ENCODE results near the gene TBXAS1. TPM values are rescaled to one million over a fixed set of nuclear protein-coding genes. Genes with fewer than 3 reads are reported as not detected.
"Not testable (repeated sequence)": the region's sequence is repeated elsewhere in the genome, so short reads cannot be mapped to it uniquely, and the experiment has no call there.

Gene TBXAS1
- total RNA-seq, 1 donor from 2014 or later, result 20.0 TPM

DNA sequence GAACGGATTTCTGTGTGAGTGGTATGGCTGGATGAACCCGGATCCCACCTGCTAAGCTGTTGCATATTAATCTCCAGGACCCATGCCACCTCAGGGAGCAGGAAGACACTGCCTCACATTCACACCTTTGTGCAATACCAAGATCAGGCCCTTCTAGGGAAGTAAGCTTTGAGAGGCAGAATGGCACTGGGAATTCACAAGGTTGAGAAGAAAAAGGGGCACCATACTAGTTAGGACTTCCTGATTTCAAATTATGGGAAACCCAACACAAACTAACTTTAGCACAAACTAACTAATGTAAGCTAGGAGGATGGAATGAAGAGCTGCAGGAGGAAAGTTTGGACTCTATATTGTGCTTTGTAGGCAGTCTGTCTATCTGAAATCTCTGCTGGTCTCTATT is 71.3 kb downstream of the TBXAS1 start:
- TF ChIP-seq, protein P1, sequence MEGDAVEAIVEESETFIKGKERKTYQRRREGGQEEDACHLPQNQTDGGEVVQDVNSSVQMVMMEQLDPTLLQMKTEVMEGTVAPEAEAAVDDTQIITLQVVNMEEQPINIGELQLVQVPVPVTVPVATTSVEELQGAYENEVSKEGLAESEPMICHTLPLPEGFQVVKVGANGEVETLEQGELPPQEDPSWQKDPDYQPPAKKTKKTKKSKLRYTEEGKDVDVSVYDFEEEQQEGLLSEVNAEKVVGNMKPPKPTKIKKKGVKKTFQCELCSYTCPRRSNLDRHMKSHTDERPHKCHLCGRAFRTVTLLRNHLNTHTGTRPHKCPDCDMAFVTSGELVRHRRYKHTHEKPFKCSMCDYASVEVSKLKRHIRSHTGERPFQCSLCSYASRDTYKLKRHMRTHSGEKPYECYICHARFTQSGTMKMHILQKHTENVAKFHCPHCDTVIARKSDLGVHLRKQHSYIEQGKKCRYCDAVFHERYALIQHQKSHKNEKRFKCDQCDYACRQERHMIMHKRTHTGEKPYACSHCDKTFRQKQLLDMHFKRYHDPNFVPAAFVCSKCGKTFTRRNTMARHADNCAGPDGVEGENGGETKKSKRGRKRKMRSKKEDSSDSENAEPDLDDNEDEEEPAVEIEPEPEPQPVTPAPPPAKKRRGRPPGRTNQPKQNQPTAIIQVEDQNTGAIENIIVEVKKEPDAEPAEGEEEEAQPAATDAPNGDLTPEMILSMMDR (conservative IDR thresholded peaks at IDR 0.05; ENCODE audit: low read depth, low read length), result no peak
- no peak for DNase-seq (ENCODE audit: low read depth)
- no peak overlapping the region for H3K4me3 ChIP-seq (ENCODE audit: low read depth, low read length)

DNA sequence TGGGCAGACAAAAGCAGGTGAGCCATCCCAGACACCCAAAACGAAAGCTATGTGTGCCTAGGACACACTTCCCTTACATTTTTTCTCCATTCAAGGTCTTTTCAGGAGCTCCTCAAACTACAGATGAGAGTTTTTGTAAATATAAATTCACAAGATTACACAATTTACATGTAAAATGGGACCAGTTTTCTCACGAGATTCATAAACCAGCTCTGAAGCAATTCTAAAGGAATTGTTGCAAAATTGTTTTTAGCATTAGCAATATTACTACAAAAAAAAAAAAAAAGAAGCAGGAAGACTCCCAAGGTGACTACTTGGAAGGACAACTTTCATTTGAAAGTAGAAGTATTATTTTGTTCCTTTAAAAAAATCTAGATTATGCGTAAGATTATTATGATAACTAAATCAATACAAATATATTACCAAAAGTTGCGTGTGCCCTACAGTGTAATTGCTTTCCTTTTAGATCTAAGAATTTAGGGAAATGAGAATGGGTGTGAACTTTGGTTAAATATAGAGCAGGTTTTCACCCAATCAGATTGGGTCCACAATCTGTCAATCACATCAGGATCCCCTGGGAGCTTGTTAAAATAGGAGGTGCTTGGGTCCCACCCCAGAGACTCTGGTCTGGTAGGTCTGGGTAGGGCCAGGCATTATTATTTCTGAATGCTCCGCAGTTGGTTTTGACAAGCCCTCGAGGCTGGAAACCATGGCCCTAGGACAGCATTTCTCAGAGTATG is 72.2 kb downstream of the TBXAS1 start:
- no peak for DNase-seq (ENCODE audit: low read depth)

DNA sequence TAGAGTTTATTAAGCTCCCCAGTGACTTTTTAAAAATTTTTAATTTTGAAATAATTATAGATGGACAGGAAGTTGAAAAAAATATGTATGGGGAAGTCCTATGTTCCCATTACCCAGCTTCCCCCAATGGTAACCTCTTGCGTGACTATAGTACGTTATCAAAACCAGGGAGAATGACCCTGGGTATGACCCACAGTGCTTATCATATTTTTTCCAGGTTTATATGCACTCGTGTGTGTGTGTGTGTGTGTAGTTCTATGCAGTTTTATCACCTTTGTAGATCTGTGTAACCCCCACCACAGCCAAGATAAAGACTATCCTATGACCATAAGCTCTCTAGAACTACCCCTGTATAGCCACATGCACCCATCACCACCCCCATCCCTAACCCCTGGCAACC is 72.8 kb downstream of the TBXAS1 start:
- H3K4me3 ChIP-seq (ENCODE audit: low read depth, low read length), result no peak overlapping the region
- TF ChIP-seq, protein P1 (conservative IDR thresholded peaks at IDR 0.05; ENCODE audit: low read depth, low read length), result no peak
- no peak for DNase-seq (ENCODE audit: low read depth)

More for the DNA sequence above, 72.2 kb downstream of the TBXAS1 start:
- no peak overlapping the region for H3K4me3 ChIP-seq (ENCODE audit: low read depth, low read length)
- TF ChIP-seq, protein P1 (conservative IDR thresholded peaks at IDR 0.05; ENCODE audit: low read depth, low read length), result no peak

DNA sequence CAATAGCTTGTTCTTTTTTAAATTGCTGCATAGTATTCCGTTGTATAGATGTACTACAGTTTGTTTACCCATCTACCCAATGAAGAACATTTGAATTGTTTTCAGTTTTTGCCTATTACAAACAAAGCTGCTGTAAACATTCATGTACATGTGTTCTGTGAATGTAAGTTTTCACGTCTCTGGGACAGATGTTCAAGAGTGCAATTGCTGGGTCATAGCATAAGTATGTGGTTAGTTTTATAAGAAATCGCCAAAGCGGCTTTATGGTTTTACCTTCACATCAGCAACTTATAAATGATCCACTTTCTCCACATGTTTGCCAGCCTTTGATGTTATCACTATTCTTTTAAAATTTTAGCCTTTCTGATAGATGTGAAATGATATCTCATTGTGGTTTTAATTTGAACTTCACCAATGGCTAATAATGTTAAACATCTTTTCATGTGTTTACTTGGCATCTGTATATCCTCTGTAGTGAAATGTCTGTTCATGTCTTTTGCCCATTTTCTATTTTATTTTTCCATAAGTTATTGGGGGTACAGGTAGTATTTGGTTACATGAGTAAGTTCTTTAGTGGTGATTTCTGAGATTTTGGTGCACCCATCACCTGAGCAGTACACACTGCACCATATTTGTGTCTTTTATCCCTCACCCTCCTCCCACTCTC is 73.5 kb downstream of the TBXAS1 start:
- no peak overlapping the region for H3K4me3 ChIP-seq (ENCODE audit: low read depth, low read length)
- no peak for DNase-seq (ENCODE audit: low read depth)
- TF ChIP-seq, protein P1 (conservative IDR thresholded peaks at IDR 0.05; ENCODE audit: low read depth, low read length), result no peak

DNA sequence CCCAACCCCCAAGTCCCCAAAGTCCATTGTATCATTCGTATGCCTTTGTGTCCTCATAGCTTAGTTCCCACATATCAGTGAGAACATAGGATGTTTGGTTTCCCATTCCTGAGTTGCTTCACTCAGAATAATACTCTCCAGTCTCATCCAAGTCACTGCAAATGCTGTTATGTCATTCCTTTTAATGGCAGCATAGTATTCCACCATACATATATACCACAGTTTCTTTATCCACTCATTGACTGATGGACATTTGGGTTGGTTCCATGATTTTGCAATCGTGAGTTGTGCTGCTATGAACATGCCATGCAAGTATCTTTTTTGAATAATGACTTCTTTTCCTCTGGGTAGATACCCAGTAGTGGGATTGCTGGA is 74.0 kb downstream of the TBXAS1 start:
- not testable (repeated sequence) for H3K4me3 ChIP-seq (ENCODE audit: low read depth, low read length)

DNA sequence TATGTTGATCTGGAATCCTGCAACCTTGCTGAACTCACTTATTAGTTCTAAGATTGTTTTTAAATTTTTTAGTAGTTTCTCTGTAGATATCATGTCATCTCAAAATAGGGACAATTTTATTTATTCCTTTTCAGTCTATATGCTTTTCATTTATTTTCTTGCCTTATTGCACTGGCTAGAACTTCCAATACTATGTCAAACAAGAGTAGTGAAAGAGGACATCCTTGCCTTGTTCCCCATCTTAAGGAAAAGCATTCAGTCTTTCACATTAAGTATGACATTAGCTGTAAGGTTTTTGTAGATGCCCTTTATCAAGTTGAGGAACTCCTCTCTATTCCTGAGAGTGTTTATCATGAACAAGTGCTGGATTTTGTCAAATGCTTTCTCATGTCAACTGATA is 77.8 kb downstream of the TBXAS1 start:
- H3K4me3 ChIP-seq (ENCODE audit: low read depth, low read length), result no peak overlapping the region
- no peak for DNase-seq (ENCODE audit: low read depth)
- TF ChIP-seq, protein P1 (conservative IDR thresholded peaks at IDR 0.05; ENCODE audit: low read depth, low read length), result no peak

More for the DNA sequence above, 74.0 kb downstream of the TBXAS1 start:
- DNase-seq (ENCODE audit: low read depth), result not testable (repeated sequence)

DNA sequence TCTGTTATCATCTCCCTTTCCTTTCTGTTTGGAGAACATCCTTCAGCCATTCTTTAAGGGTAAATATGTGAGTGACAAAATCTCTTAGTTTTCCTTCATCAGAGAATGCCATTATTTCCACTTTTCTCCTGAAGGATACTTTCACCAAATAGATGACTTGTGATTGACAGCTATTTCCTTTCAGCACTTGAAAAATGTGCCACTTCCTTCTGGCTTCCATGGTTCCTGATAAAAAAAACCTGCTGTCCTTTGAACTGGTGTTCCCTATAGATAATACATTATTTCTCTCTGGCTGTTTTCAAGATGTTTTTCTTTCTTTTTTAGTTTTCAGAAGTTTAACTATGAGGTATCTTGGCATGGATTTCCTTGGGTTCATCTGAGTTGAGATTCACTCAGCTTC is 79.7 kb downstream of the TBXAS1 start:
- TF ChIP-seq, protein P1 (conservative IDR thresholded peaks at IDR 0.05; ENCODE audit: low read depth, low read length), result no peak
- DNase-seq (ENCODE audit: low read depth), result no peak
- H3K4me3 ChIP-seq (ENCODE audit: low read depth, low read length), result no peak overlapping the region
